HepG2 (cell line): Measurements from ENCODE around the gene IRAK2. TPM values are rescaled to one million over a fixed set of nuclear protein-coding genes. Genes with fewer than 3 reads are reported as not detected.
"Not testable (repeated sequence)": the region's sequence is repeated elsewhere in the genome, so short reads cannot be mapped to it uniquely, and the experiment has no call there.

Experiments
- ATAC-seq: fragments of 200-7000 bp; cut with Tn5 transposase; 3 replicates; pipeline ENCODE4 v1.9.1; 2020; ENCODE audit warnings: mild to moderate bottlenecking, moderate library complexity
- BruUV-seq: library from RNA; stranded (reverse); fragments of 400-500 nt; replicated peaks from 2 replicates; lab custom pipeline; 2021; lab: Mats Ljungman, UMichigan
- CTCF ChIA-PET: fragments of 300-600 bp; formaldehyde crosslinking; extraction: SDS; loops from one replicate; lab custom pipeline; 2021; ENCODE audit warnings: low total read pairs, inconsistent platforms, low intra/inter-chr PET ratio; lab: Yijun Ruan, JAX
- POLR2A ChIA-PET: fragments of 350-600 bp; sonication (Branson Sonifier 250); formaldehyde crosslinking; loops from one replicate; lab custom pipeline; 2020; ENCODE audit warnings: antibody characterized with exemption, inconsistent platforms; lab: Yijun Ruan, JAX
- DNase-seq: peaks from one replicate; pipeline ENCODE4 v3.0.0-alpha.2; 2015; ENCODE audit warnings: low spot score
- FAIRE-seq: peaks from 3 replicates; lab custom pipeline; 2011; peaks lifted over from hg19 to GRCh38; lab: Jason Lieb, UNC
- H2AFZ ChIP-seq: one replicate; pipeline ENCODE4 v1.6.1; 2011; ENCODE audit warnings: low read length, inconsistent platforms
- H3K27ac ChIP-seq: fragments of 300-600 bp; 3 replicates; pipeline ENCODE4 v1.8.0; 2011; ENCODE audit warnings: mixed run types, mild to moderate bottlenecking, mixed read lengths, low read length, inconsistent platforms; ENCODE audit not compliant: insufficient read depth; ENCODE audit errors: extremely low read length
- H3K27me3 ChIP-seq, 2 experiments: fragments of 200-600 bp in 1 of 2; 2 replicates in 1 of 2; 3 replicates in 1 of 2; pipeline versions ENCODE4 v1.6.0 to v1.8.0; 2011; ENCODE audit warnings: low read length in 2 of 2, mild to moderate bottlenecking in 2 of 2, moderate library complexity in 2 of 2, inconsistent platforms in 1 of 2; ENCODE audit not compliant: insufficient read depth in 2 of 2, control insufficient read depth in 1 of 2
- H3K36me3 ChIP-seq, 2 experiments: fragments of 200-600 bp in 1 of 2; replicated peaks in 1 of 2; 2 replicates in 1 of 2; 3 replicates in 1 of 2; pipeline versions ENCODE4 v1.5.1 to v1.8.0; 2011; ENCODE audit warnings: low read length in 2 of 2, inconsistent platforms in 1 of 2; ENCODE audit not compliant: insufficient read depth in 2 of 2, control insufficient read depth in 1 of 2
- H3K4me1 ChIP-seq: 2 replicates; pipeline ENCODE4 v1.5.1; 2012; ENCODE audit warnings: low read length, inconsistent platforms; ENCODE audit not compliant: insufficient read depth
- H3K4me2 ChIP-seq: 2 replicates; pipeline ENCODE4 v1.6.0; 2011; ENCODE audit warnings: low read depth, low read length, inconsistent platforms
- H3K4me3 ChIP-seq, 3 experiments: fragments of 200-600 bp in 1 of 3; sonication (generic), shearing (Covaris generic) in 1 of 3; replicated peaks in 1 of 3; 2 replicates each; pipeline ENCODE4 v1.5.1; 2011 to 2016; ENCODE audit warnings: low read length in 3 of 3, inconsistent platforms in 2 of 3, low read depth in 2 of 3, mild to moderate bottlenecking in 2 of 3, control low read depth in 1 of 3, mixed read lengths in 1 of 3; ENCODE audit not compliant: insufficient read depth in 1 of 3
- H3K79me2 ChIP-seq: one replicate; pipeline ENCODE4 v1.6.1; 2011; ENCODE audit warnings: low read length, inconsistent platforms; ENCODE audit not compliant: insufficient read depth
- H3K9ac ChIP-seq: 2 replicates; pipeline ENCODE4 v1.6.0; 2011; ENCODE audit warnings: mild to moderate bottlenecking, low read depth, low read length, inconsistent platforms; ENCODE audit not compliant: insufficient read depth
- H3K9me3 ChIP-seq: 2 replicates; pipeline ENCODE4 v1.5.1; 2012; ENCODE audit warnings: mild to moderate bottlenecking, low read length
- H4K20me1 ChIP-seq: 2 replicates; pipeline ENCODE4 v1.6.0; 2011; ENCODE audit warnings: inconsistent platforms, mild to moderate bottlenecking, low read length, moderate library complexity; ENCODE audit not compliant: insufficient read depth
- MIER2 ChIP-seq: IDR thresholded peaks from 2 replicates; pipeline ENCODE4 v1.6.1; 2016; ENCODE audit warnings: missing biosample characterization, missing genetic modification reagents
- NFYB ChIP-seq: sonication (generic); formaldehyde crosslinking; IDR thresholded peaks from 2 replicates; pipeline ENCODE4 v1.4.0; 2020; ENCODE audit warnings: missing genetic modification reagents
- NFYC ChIP-seq: IDR thresholded peaks from 2 replicates; pipeline ENCODE4 v1.6.1; 2016; ENCODE audit warnings: missing genetic modification reagents, missing compliant biosample characterization
- REST ChIP-seq, 2 experiments: IDR thresholded peaks; 2 replicates each; pipeline ENCODE4 v1.6.1; 2011 to 2012; ENCODE audit warnings: low read length in 2 of 2, borderline replicate concordance in 1 of 2, low read depth in 1 of 2, mild to moderate bottlenecking in 1 of 2, moderate library complexity in 1 of 2
- SYNCRIP ChIP-seq: fragments of 200-400 bp; formaldehyde crosslinking; IDR thresholded peaks from 2 replicates; pipeline ENCODE4 v1.6.1; 2018; ENCODE audit warnings: mild to moderate bottlenecking, low read depth, low read length; ENCODE audit not compliant: insufficient read depth
- ZMYM4 ChIP-seq: sonication (generic); formaldehyde crosslinking; IDR thresholded peaks from 2 replicates; pipeline ENCODE4 v1.8.1; 2023; ENCODE audit warnings: mild to moderate bottlenecking, missing genetic modification reagents
- ZNF687 ChIP-seq: sonication (generic); formaldehyde crosslinking; IDR thresholded peaks from 2 replicates; pipeline ENCODE4 v1.5.1; 2020; ENCODE audit warnings: mild to moderate bottlenecking, missing genetic modification reagents, moderate library complexity
- ZNF850 ChIP-seq: sonication (generic); formaldehyde crosslinking; conservative IDR thresholded peaks from 2 replicates; pipeline ENCODE4 v1.9.0; 2021; ENCODE audit warnings: mild to moderate bottlenecking, missing genetic modification reagents
- WGBS: methylation state at CpG from one replicate; pipeline ENCODE4 v1.1.6; 2017; ENCODE audit warnings: low lambda C conversion rate; 5-methylcytosine and 5-hydroxymethylcytosine counted together
- in situ Hi-C: cut with HindIII; loops from 2 replicates; pipeline ENCODE4 v1.10.0; 2017; ENCODE audit warnings: low pct_unique_long_range_greater_than_20kb; ENCODE audit not compliant: extremely low pct_ligation_motif_present
- intact Hi-C: fragments of 100-400 bp; cut with micrococcal nuclease; formaldehyde crosslinking; loops from one replicate; pipeline ENCODE4 v1.10.0; 2022; ENCODE audit not compliant: unreplicated experiment
- polyA plus RNA-seq, 8 experiments: library from polyadenylated mRNA; depleted of rRNA in 3 of 8; stranded (reverse) in 7 of 8; unstranded in 1 of 8; fragments of >200 nt; fragmentation: Illumina TruSeq in 4 of 8; extraction: Trizol in 4 of 8; gene quantifications; 2 replicates each; pipeline versions ENCODE4 v1.2.1 to v1.2.3, GENCODE V29; 2011 to 2016; ENCODE audit warnings: low read depth in 4 of 8, missing spikeins in 1 of 8, mixed read lengths in 1 of 8; ENCODE audit not compliant: insufficient read depth in 1 of 8
- total RNA-seq, 5 experiments: library from RNA; depleted of rRNA; stranded (reverse); fragments of >200 nt; fragmentation: Illumina TruSeq; extraction: Trizol; gene quantifications; 2 replicates each; pipeline ENCODE4 v1.2.3, GENCODE V29; 2016; ENCODE audit warnings: low read depth in 1 of 5

The IRAK2 gene
- total and polyA plus RNA-seq, 2 of the 13 experiments (the other 11 are each of a cell fraction or from before 2014, with no cell fraction given), result 13.1 to 23.3 TPM

GRCh38 chr3:10135872-10136271 is 28.8 kb upstream of the IRAK2 start:
- DNase-seq, BruUV-seq, H2AFZ ChIP-seq, H3K9me3 ChIP-seq, in situ Hi-C loops, H3K27me3 ChIP-seq, H3K79me2 ChIP-seq, H4K20me1 ChIP-seq, CTCF ChIA-PET, FAIRE-seq, POLR2A ChIA-PET, H3K36me3 ChIP-seq, H3K4me3 ChIP-seq, ATAC-seq, intact Hi-C loops, H3K27ac ChIP-seq, H3K9ac ChIP-seq, H3K4me2 ChIP-seq: not testable (repeated sequence)
- TF ChIP-seq ZMYM4 (CRISPR knock-in tag) (peak; percentile 27; the same call in 1 of the 2 replicates), NFYB (CRISPR knock-in tag) (peak; percentile 74), NFYC (CRISPR knock-in tag) (peak; percentile 68)
- WGBS, result 80% methylated on average over 9 of the region's 9 CpGs
- peaks cover 29% of the 10 kb centered on the region for H3K4me1 ChIP-seq

- Histone ChIP-seq H3K4me1 (peaks cover 35% of the 10 kb centered on the region), H3K27ac (no peak overlapping the region), H3K36me3 (no peaks in the 10 kb centered on the region)
- CTCF ChIA-PET, result no interaction called here
- intact Hi-C loops, result no loop called here
- ATAC-seq, result no peak
- TF ChIP-seq ZNF850 (CRISPR knock-in tag) (peak; percentile 91), SYNCRIP (no peak), REST (IDR thresholded peaks at IDR 0.05; ENCODE audit: borderline replicate concordance in 1 of 2, low read depth in 1 of 2, low read length in 2 of 2) (peak; percentile 29 to 79), ZNF687 (peak; percentile 14; the same call in 1 of the 2 replicates), MIER2 (peak; percentile 69; the same call in 1 of the 2 replicates)
- TF ChIP-seq, all 625 proteins: peak for 4
- no peaks in the 10 kb centered on the region for H4K20me1 ChIP-seq
- in situ Hi-C loops, result no loop called here
- no peaks in the 10 kb centered on the region for H3K27me3 ChIP-seq
- BruUV-seq, result no TSS peak
- FAIRE-seq, result no peak
- H3K79me2 ChIP-seq, result no peaks in the 10 kb centered on the region
- H3K9ac ChIP-seq, result no peak overlapping the region
- 83% methylated on average over 11 of the region's 25 CpGs for WGBS
- H3K4me3 ChIP-seq, result no peak overlapping the region
- POLR2A ChIA-PET, result no interaction called here
- no peak overlapping the region for H3K4me2 ChIP-seq
- no peaks in the 10 kb centered on the region for H3K9me3 ChIP-seq
- no peak for DNase-seq
- H2AFZ ChIP-seq, result no peak overlapping the region
Measured at GRCh38 chr3:10136426-10137005, 28.2 kb upstream of the IRAK2 start.
